Cardiac muscle cell (in vitro differentiated cells and primary cell): ENCODE data around the gene C1orf74. TPM values are rescaled to one million over a fixed set of nuclear protein-coding genes. Genes with fewer than 3 reads are reported as not detected.

Experiments
- DNase-seq, 2 donors: peaks; one replicate each; pipeline versions ENCODE4 v3.0.0 to v3.0.0-alpha.2; 2010 to 2017; ENCODE audit warnings: low read depth in 1 of 2, low spot score in 1 of 2
- H3K27ac ChIP-seq: fragments of 200-600 bp; sonication (generic); 2 replicates; pipeline ENCODE4 v1.5.1; 2016
- H3K27me3 ChIP-seq: fragments of 200-600 bp; sonication (generic); 2 replicates; pipeline ENCODE4 v1.6.0; 2016; ENCODE audit warnings: control low read depth
- H3K36me3 ChIP-seq: fragments of 200-600 bp; sonication (generic); 2 replicates; pipeline ENCODE4 v1.5.1; 2016; ENCODE audit warnings: control low read depth
- H3K4me1 ChIP-seq: fragments of 200-600 bp; sonication (generic); 2 replicates; pipeline ENCODE4 v1.8.1; 2017; ENCODE audit warnings: low read depth, mild to moderate bottlenecking, mixed run types
- H3K4me3 ChIP-seq: fragments of 200-600 bp; sonication (generic); 2 replicates; pipeline ENCODE4 v1.5.1; 2016; ENCODE audit warnings: mild to moderate bottlenecking
- H3K9me3 ChIP-seq: fragments of 200-600 bp; sonication (generic); 2 replicates; pipeline ENCODE4 v1.5.1; 2017; ENCODE audit warnings: low read depth, mild to moderate bottlenecking, control low read depth
- polyA plus RNA-seq: library from polyadenylated mRNA; unstranded; fragments of >200 nt; fragmentation: Nextera tagmentation; extraction: Ambion mirVana; gene quantifications from 2 replicates; pipeline ENCODE4 v1.2.1, GENCODE V29; 2016
- total RNA-seq: library from RNA; depleted of rRNA; stranded (reverse); fragments of >200 nt; gene quantifications from 2 replicates; pipeline ENCODE4 v1.2.3, GENCODE V29; 2016
- TF ChIP-seq, protein P1 (sequence below): IDR thresholded peaks from 2 replicates; pipeline ENCODE4 v1.5.1; 2012; ENCODE audit warnings: low read depth, mild to moderate bottlenecking, low read length

The C1orf74 gene
- total and polyA plus RNA-seq, 2 experiments from 2014 or later, result 3.6 to 4.4 TPM

DNA sequence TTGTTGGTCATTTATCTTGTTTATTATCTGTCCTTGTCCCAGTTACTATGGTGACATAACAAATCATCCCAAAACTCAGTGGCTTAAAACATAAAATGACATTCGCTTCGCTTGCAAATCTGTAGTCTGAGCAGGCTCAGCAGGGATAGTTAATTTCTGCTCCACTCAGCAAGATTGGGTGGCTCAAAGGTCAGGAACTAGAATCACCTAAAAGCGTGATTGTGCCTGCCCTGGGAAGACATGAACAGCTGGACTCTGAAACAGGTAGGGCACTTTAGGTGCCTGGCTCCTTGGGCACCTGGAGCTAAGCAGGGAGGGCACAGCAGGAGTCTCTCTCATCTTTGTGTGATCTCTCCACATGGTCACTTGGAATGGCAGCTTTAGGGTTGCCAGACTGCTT is 43.2 kb downstream of the C1orf74 start:
- H3K27ac ChIP-seq, result peak overlapping the region; percentile 82
- DNase-seq, result no peak
- H3K36me3 ChIP-seq, result no peaks in the 10 kb centered on the region
- no peak overlapping the region for H3K4me3 ChIP-seq
- TF ChIP-seq, protein P1, sequence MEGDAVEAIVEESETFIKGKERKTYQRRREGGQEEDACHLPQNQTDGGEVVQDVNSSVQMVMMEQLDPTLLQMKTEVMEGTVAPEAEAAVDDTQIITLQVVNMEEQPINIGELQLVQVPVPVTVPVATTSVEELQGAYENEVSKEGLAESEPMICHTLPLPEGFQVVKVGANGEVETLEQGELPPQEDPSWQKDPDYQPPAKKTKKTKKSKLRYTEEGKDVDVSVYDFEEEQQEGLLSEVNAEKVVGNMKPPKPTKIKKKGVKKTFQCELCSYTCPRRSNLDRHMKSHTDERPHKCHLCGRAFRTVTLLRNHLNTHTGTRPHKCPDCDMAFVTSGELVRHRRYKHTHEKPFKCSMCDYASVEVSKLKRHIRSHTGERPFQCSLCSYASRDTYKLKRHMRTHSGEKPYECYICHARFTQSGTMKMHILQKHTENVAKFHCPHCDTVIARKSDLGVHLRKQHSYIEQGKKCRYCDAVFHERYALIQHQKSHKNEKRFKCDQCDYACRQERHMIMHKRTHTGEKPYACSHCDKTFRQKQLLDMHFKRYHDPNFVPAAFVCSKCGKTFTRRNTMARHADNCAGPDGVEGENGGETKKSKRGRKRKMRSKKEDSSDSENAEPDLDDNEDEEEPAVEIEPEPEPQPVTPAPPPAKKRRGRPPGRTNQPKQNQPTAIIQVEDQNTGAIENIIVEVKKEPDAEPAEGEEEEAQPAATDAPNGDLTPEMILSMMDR, result no peak
- no peaks in the 10 kb centered on the region for H3K27me3 ChIP-seq
- peaks cover 28% of the 10 kb centered on the region for H3K4me1 ChIP-seq
- H3K9me3 ChIP-seq, result no peaks in the 10 kb centered on the region

DNA sequence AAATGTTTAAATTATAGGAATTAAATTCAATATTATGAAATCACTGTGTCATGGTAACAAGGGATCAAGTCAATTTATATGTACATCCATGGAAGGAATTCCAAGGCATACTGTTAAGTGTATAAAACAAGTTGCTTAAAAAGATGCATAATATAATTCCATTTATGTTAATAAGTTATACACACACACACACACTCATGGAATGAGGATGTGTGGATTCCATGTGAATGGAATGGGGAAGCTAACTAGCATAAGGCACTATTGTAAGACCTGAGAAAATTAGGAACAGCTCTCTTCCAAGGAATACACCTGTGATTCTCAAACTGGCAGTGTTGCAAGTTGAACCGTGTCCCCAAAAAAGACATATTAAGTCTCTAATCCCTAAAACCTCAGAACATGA is 46.1 kb downstream of the C1orf74 start:
- Histone ChIP-seq H3K36me3 (no peaks in the 10 kb centered on the region), H3K27ac (no peak overlapping the region), H3K4me3 (no peak overlapping the region), H3K9me3 (no peaks in the 10 kb centered on the region), H3K27me3 (no peaks in the 10 kb centered on the region), H3K4me1 (peaks cover 25% of the 10 kb centered on the region)
- DNase-seq, result no peak
- TF ChIP-seq, protein P1, result no peak

DNA sequence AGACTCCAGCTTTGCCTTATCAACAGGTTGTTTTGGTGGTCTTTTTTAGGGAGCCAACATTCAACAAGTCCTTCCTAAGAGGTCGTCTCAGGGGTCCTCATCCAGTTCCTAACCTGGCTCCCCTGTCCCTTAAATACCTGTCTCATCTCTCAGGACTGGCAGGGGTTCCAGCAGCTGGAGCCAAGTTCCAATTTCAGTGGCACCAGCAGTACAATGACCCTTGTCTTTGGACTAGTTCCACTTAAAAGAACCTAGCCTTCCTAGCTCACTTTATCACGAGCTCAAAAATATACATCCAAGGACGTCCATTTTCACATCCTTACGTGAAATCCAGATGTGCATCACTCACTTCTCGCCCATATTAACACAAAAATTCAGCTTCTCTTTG is 47.2 kb downstream of the C1orf74 start:
- peaks cover 18% of the 10 kb centered on the region for H3K4me1 ChIP-seq
- TF ChIP-seq, protein P1, result no peak

DNA sequence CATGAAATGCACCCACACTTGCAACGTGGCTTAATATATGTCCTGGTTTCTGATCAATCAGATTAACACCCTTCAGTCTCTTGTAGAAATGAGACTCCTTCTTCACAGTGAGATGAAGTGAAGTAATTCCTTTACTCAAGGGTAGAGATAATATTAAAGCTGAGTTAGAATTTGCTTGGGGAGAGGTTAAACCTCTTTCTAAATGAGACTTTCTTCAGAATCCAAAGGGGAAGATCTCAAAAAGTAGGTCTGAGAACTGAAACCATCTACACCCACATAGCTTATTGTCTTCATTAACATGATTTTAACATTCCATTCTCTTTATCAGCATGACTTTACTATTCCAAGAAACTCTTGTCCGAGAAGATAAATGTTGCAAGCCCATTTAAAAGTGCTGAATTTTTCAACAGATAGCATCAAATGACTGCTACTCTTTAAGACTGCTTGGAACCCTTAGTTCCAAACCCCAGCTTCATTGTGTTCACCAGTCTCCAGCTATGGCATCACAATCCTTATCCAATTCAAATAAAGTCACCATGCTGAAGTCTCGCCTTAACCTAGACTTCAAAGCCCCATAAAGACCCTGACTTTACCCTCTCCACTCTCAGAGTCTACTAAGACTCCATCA is 47.8 kb downstream of the C1orf74 start:
- Histone ChIP-seq H3K36me3 (no peaks in the 10 kb centered on the region), H3K9me3 (no peaks in the 10 kb centered on the region), H3K27me3 (no peaks in the 10 kb centered on the region), H3K27ac (no peak overlapping the region), H3K4me1 (peaks cover 12% of the 10 kb centered on the region), H3K4me3 (no peak overlapping the region)
- TF ChIP-seq, protein P1, result no peak
- no peak for DNase-seq

More for the DNA sequence above, 47.2 kb downstream of the C1orf74 start:
- Histone ChIP-seq H3K36me3 (no peaks in the 10 kb centered on the region), H3K4me3 (no peak overlapping the region), H3K27ac (no peak overlapping the region), H3K9me3 (no peaks in the 10 kb centered on the region), H3K27me3 (no peaks in the 10 kb centered on the region)
- no peak for DNase-seq

DNA sequence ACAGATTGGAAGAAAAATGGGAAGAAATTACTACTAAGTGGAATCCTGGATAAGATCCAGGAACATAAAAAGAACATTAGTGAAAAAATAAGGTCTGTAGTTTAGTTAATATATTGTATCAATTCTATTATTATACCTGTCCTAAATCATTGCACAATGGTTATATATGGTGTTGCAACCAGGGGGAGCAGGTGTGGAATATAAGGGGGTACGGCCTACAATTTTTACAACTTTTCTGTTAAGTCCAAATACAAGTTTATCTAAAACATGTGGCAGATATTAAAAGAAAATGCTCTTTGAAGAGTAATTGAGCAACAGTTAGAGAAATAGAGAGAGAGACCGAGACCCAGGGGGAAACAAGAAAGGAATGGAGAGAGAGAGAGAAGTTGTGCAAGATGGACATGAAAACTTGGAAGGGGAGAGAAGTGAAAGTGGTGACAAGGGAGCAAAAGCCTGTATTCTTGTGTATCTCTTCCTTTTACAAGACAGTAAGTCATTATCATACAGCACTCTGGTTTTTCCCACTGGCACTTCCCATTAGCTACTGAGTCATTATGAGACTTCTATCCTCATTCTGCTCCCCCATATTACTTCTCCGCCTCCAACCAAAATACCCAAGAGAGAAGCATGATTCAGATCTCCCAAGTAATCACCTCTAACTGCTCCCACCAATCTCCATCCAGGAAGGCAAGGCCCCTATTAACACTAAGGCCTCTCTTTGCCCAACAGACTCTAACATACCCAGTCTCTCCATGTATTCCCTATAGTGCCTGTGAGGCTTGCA is 50.8 kb downstream of the C1orf74 start:
- no peaks in the 10 kb centered on the region for H3K36me3 ChIP-seq
- no peaks in the 10 kb centered on the region for H3K27me3 ChIP-seq
- H3K4me1 ChIP-seq, result peaks cover 5% of the 10 kb centered on the region
- no peak overlapping the region for H3K27ac ChIP-seq
- H3K4me3 ChIP-seq, result no peak overlapping the region
- TF ChIP-seq, protein P1, result no peak
- no peaks in the 10 kb centered on the region for H3K9me3 ChIP-seq
- DNase-seq, result peak in 1 of 2 donors; percentile 67
